Left lung (tissue), 10 donors: ENCODE results near the gene SPTBN1. TPM values are rescaled to one million over a fixed set of nuclear protein-coding genes. Genes with fewer than 3 reads are reported as not detected.

Experiments used
- ATAC-seq: fragments of 200-7000 bp; cut with Tn5 transposase; one replicate; pipeline ENCODE4 v1.9.1; 2020; ENCODE audit warnings: moderate library complexity
- DNase-seq, 4 donors: peaks; one replicate each; pipeline ENCODE4 v3.0.0-alpha.2; 2013 to 2020
- H3K27ac ChIP-seq, 2 donors: fragments of 200-600 bp; sonication (generic) in 1 of 2; one replicate each; pipeline versions ENCODE4 v1.5.0 to v1.8.0; 2020 to 2021
- H3K27me3 ChIP-seq, 2 donors: fragments of 200-600 bp; sonication (generic) in 1 of 2; one replicate each; pipeline versions ENCODE4 v1.5.0 to v1.8.0; 2020 to 2021
- H3K36me3 ChIP-seq, 2 donors: fragments of 200-600 bp; sonication (generic) in 1 of 2; one replicate each; pipeline versions ENCODE4 v1.5.0 to v1.8.0; 2020 to 2021
- H3K4me1 ChIP-seq, 2 donors: fragments of 200-600 bp; one replicate each; pipeline ENCODE4 v1.8.0; 2021
- H3K4me3 ChIP-seq, 2 donors: fragments of 200-600 bp; sonication (generic) in 1 of 2; one replicate each; pipeline versions ENCODE4 v1.5.0 to v1.8.0; 2020 to 2021; ENCODE audit warnings: mild to moderate bottlenecking in 1 of 2
- H3K9me3 ChIP-seq, 2 donors: fragments of 200-600 bp; sonication (generic) in 1 of 2; one replicate each; pipeline versions ENCODE4 v1.5.0 to v1.8.0; 2020 to 2021
- intact Hi-C, 2 donors: fragments of 100-400 bp; cut with DNase I; formaldehyde crosslinking; loops; one replicate each; pipeline versions ENCODE4 v1.11.2 to v1.14.2; 2022
- polyA plus RNA-seq, 6 donors: library from polyadenylated mRNA; unstranded; fragments of 120-200 nt; gene quantifications; one replicate each; pipeline ENCODE4 v1.2.1, GENCODE V29; 2013; ENCODE audit not compliant: insufficient read length in 6 of 6
- total RNA-seq, 2 donors: library from RNA; stranded (reverse); fragmentation: NEBNext Ultra II Directional; extraction: Animal tissue kit (Norgen Biotek cat#: 25700); gene quantifications; one replicate each; pipeline ENCODE4 v1.2.1, GENCODE V29; 2021
- TF ChIP-seq, protein P1 (sequence below), 2 donors: fragments of 200-600 bp; sonication (generic) in 1 of 2; IDR thresholded peaks; one replicate each; pipeline versions ENCODE4 v1.5.0 to v1.8.0; 2021; ENCODE audit warnings: antibody characterized with exemption in 2 of 2
- donor health status: DM: no; HTN: yes; CAD: no.
- donor health status: DM: no; HTN: no; CAD: no.

Gene SPTBN1
- total and polyA plus RNA-seq, 8 donors, result 441 to 578 (median 543) TPM

DNA sequence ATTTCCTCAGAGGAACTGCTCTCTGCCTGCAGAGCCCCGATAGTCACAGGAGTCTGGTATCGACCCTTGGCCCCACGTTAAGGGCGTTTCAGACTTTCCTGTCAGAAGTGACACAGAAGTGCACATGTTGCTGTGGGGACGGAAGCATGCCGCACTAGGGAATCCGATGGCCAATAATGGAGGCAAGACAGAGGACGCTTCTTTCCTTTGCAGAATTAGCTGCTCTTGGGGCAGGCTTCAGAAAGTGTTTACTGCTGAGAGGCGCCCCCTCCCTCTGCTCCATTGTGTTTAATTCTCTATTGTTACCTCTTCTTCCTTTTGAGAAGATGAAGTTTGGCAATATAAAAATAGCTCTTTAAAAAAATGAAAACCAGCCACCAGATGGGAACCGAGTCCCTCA is 148.7 kb downstream of the SPTBN1 start:
- H3K4me3 ChIP-seq, result no peak overlapping the region
- peaks cover 22 to 91% of the 10 kb centered on the region in 2 donors for H3K4me1 ChIP-seq
- TF ChIP-seq, protein P1, sequence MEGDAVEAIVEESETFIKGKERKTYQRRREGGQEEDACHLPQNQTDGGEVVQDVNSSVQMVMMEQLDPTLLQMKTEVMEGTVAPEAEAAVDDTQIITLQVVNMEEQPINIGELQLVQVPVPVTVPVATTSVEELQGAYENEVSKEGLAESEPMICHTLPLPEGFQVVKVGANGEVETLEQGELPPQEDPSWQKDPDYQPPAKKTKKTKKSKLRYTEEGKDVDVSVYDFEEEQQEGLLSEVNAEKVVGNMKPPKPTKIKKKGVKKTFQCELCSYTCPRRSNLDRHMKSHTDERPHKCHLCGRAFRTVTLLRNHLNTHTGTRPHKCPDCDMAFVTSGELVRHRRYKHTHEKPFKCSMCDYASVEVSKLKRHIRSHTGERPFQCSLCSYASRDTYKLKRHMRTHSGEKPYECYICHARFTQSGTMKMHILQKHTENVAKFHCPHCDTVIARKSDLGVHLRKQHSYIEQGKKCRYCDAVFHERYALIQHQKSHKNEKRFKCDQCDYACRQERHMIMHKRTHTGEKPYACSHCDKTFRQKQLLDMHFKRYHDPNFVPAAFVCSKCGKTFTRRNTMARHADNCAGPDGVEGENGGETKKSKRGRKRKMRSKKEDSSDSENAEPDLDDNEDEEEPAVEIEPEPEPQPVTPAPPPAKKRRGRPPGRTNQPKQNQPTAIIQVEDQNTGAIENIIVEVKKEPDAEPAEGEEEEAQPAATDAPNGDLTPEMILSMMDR (IDR thresholded peaks at IDR 0.05), result no peak
- H3K9me3 ChIP-seq, result no peaks in the 10 kb centered on the region
- H3K36me3 ChIP-seq, result peaks cover 0 to 5% of the 10 kb centered on the region in 2 donors
- peak overlapping the region; percentile 52 to 78 for H3K27ac ChIP-seq
- intact Hi-C loops, result no loop called here
- ATAC-seq (no peak), DNase-seq (no peak)
- H3K27me3 ChIP-seq, result no peaks in the 10 kb centered on the region

GRCh38 chr2:54605836-54606235 is 149.7 kb downstream of the SPTBN1 start:
- no peak for DNase-seq
- no peak for ATAC-seq
- peak overlapping the region; percentile 52 to 78 for H3K27ac ChIP-seq
- intact Hi-C loops, result no loop called here
- TF ChIP-seq, protein P1 (IDR thresholded peaks at IDR 0.05), result no peak
- H3K4me1 ChIP-seq, result peaks cover 22 to 89% of the 10 kb centered on the region in 2 donors
- H3K27me3 ChIP-seq, result no peaks in the 10 kb centered on the region
- H3K36me3 ChIP-seq, result no peaks in the 10 kb centered on the region
- no peak overlapping the region for H3K4me3 ChIP-seq
- no peaks in the 10 kb centered on the region for H3K9me3 ChIP-seq

GRCh38 chr2:54606393-54606958 is 150.3 kb downstream of the SPTBN1 start:
- intact Hi-C loops, result no loop called here
- H3K4me1 ChIP-seq, result peaks cover 15 to 83% of the 10 kb centered on the region in 2 donors
- H3K27ac ChIP-seq, result peak overlapping the region; percentile 52 to 78
- H3K9me3 ChIP-seq, result no peaks in the 10 kb centered on the region
- no peak overlapping the region for H3K4me3 ChIP-seq
- H3K36me3 ChIP-seq, result no peaks in the 10 kb centered on the region
- ATAC-seq, result peak; percentile 32
- no peaks in the 10 kb centered on the region for H3K27me3 ChIP-seq
- TF ChIP-seq, protein P1 (IDR thresholded peaks at IDR 0.05), result no peak
- DNase-seq, result no peak

DNA sequence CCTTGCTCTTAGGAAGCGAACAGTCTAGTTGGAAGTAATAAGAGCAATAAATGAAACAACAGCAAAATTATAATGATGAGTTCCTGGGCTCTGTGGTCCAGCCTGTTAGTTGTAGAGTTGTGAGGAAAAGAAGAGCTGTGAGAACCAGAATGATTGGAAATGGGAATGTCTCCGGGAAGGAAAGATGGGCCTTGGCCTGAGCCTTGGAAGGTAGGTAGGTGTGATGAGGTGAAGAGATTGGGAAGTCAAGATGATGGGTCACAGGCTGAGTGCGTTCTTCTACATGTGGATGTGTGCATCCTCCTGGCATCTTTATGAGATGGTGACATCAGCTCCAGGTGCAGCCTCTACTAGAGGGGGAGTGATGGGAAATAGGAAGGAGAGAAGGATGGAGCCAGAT is 152.1 kb downstream of the SPTBN1 start:
- Histone ChIP-seq H3K9me3 (no peaks in the 10 kb centered on the region), H3K27ac (no peak overlapping the region), H3K4me1 (peaks cover 5 to 79% of the 10 kb centered on the region in 2 donors), H3K36me3 (peaks cover 0 to 11% of the 10 kb centered on the region in 2 donors), H3K4me3 (no peak overlapping the region), H3K27me3 (no peaks in the 10 kb centered on the region)
- TF ChIP-seq, protein P1 (IDR thresholded peaks at IDR 0.05), result no peak
- DNase-seq (no peak), ATAC-seq (no peak)
- intact Hi-C loops, result no loop called here

DNA sequence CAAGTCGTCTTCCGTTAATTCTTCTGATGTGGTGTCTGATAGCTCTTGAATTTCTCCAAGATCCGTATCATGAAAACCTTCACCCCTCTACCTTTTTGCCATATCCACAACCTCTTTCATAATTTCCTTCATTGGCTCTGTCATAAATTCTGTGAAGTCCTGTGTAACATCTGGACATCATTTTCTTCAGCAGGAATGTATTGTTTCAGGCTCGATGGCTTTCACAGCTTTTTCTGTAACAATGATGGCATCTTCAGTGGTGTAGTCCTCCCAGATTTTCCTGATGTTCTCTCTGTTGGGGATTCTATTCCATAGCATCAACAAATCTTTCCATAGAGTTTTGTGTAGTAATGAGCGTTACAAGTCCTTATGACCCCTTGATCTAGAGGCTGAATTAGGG is 153.1 kb downstream of the SPTBN1 start:
- Histone ChIP-seq H3K27me3 (no peaks in the 10 kb centered on the region), H3K27ac (no peak overlapping the region), H3K4me3 (no peak overlapping the region), H3K36me3 (peaks cover 0 to 13% of the 10 kb centered on the region in 2 donors), H3K9me3 (no peaks in the 10 kb centered on the region), H3K4me1 (peaks cover 8 to 79% of the 10 kb centered on the region in 2 donors)
- DNase-seq, result no peak
- no peak for ATAC-seq
- TF ChIP-seq, protein P1 (IDR thresholded peaks at IDR 0.05), result no peak
- intact Hi-C loops, result no loop called here
